LNCAP (cell line): ENCODE measurements around the gene OTC.
A peak's percentile ranks its signal among the peaks of the same experiment; 100 is the strongest.

Experiments used
- TF ChIP-seq, protein P1 (sequence below): fragments of 450-650 bp; IDR thresholded peaks from 2 replicates; pipeline ENCODE4 v1.5.1; 2017; ENCODE audit warnings: mild to moderate bottlenecking

OTC gene

DNA sequence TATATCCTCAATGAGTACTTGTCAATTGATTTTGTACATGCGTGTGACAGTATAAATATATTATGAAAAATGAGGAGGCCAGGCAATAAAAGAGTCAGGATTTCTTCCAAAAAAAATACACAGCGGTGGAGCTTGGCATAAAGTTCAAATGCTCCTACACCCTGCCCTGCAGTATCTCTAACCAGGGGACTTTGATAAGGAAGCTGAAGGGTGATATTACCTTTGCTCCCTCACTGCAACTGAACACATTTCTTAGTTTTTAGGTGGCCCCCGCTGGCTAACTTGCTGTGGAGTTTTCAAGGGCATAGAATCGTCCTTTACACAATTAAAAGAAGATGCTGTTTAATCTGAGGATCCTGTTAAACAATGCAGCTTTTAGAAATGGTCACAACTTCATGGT, at the start of gene OTC:
Gene OTC, plus strand, starts transcription at position 243 of the 400 bp plus-strand sequence. Its CDS starts 93 bp downstream, at position 336.
- TF ChIP-seq, protein P1, sequence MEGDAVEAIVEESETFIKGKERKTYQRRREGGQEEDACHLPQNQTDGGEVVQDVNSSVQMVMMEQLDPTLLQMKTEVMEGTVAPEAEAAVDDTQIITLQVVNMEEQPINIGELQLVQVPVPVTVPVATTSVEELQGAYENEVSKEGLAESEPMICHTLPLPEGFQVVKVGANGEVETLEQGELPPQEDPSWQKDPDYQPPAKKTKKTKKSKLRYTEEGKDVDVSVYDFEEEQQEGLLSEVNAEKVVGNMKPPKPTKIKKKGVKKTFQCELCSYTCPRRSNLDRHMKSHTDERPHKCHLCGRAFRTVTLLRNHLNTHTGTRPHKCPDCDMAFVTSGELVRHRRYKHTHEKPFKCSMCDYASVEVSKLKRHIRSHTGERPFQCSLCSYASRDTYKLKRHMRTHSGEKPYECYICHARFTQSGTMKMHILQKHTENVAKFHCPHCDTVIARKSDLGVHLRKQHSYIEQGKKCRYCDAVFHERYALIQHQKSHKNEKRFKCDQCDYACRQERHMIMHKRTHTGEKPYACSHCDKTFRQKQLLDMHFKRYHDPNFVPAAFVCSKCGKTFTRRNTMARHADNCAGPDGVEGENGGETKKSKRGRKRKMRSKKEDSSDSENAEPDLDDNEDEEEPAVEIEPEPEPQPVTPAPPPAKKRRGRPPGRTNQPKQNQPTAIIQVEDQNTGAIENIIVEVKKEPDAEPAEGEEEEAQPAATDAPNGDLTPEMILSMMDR: no peak

DNA sequence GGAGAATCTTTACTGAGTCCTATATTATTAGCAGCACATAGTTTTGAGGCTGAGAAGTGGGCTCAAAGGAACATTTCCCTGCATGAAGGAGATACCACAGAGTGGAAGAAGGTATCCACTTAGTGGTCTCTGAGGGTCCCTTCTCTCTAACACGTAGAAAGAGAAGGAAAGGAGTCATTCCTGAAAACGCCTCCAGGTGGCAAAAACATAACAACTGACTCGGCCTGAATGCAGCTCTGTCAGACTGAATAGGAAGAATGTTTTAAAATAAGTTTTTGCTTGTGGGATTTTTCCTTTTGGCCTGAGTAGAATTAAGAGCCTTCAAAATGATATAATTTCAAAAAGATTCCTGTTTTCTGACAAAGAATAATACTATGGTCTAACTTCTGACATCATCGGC, 48.4 kb upstream of the OTC start:
- TF ChIP-seq, protein P1: peak; percentile 17; the same call in 1 of the 2 replicates

DNA sequence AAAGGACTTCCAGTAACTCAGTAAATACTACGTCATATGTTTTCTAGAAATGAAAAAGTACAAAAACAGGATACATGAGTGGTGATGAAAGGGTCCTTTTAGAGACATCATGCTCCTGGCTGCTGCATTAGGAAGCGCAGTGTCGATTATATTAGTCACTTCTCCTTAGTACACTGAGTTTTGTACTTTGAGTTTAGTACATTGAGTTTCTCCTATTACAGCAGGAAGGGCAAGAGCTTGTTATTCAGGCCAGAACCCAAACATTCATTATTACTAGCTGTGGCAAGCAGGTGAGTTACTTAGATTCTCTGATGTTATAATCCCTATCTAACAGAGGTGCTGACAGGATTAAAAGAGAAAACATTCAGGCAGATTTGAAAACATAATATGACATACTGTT, 46.4 kb upstream of the OTC start:
- TF ChIP-seq, protein P1: no peak

DNA sequence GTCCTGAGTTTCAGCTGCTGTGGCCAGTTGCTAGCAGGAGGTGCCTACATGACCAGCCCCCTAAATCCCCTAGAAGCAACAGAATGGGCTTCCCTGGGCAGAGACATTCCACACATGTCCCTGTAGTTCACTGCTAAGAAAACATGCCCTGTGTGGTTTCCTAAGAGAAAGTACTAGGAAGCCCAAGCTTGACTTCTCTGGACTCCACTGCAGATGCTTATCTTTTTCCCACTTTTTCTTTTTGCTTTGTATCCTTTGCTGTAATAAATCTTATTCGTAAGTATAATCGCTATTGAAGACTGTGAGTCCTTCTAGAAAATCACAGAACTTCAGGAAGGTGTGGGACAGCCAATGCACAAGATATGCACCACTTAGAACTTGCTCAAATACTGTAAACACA, 40.7 kb upstream of the OTC start:
- TF ChIP-seq, protein P1: no peak

DNA sequence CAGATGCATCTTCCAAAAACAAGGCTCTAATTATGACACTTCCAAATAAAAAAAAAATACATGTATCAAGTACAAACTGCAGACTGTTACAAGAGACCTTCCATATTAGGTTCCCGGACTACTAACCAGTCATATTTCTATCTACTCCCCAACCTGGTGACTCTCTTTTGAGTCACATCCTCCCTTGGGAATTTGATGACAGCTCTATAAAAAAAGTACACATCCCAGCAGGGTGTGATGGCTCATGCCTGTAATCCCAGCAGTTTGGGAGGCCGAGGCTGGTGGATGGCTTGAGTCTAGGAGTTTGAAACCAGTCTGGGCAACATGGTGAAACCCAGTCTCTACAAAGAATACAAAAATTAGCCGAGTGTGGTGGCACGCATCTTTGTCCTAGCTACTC, 40.0 kb upstream of the OTC start:
- TF ChIP-seq, protein P1: no peak

DNA sequence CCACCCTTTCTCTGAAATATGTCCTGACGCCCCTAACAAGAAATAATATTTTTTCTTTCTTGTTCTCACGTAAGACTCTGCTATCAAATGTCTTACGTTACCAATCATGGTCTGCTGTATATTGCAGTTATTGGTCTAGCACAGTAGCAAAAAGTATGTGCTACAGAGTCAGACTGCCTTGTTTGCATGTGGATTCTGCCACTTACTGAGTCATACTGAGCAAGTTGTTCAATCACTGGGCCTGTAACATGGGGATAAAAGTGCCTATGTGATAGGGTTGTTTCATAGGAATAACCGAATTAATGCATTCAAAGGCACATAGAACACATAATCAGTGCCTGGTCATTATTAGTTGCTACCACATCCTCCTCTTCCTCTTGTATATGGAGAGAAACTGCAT, 39.2 kb upstream of the OTC start:
- TF ChIP-seq, protein P1: no peak

DNA sequence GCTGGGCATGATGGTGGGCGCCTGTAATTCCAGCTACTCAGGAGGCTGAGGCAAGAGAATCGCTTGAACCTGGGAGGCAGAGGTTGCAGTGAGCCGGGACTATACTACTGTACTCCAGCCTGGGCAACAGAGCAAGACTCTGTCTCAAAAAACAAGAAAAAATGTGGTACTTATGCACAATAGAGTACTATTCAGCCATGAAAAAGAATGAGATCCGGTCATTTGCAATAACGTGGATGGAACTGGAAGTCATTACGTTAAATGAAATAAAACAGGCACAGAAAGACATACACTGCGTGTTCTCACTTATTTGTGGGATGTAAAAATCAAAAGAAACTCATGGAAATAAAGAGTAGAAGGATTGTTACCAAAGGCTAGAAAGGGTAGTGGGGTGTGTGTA, 37.2 kb upstream of the OTC start:
- TF ChIP-seq, protein P1: no peak

DNA sequence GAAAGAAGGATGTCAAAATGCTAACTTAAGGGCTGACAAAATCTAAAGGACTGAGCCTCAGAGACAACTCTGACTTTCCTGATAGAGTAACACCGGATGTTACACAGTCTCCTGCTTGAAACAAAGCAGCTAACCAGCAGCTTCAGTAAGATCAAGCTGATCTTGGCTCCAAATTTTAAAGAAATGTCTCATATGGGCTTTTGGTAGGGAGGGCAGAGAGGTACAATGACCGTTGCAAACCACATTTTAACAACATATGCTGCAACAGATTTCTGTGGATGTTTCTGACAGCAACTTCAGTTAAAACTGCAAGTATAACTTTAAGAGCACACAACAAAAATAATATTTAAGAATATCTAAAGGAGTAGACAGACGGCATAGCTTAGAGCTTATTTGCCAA, 34.2 kb upstream of the OTC start:
- TF ChIP-seq, protein P1: no peak
